SU-DHL-6 (cell line): ENCODE measurements around the gene RALGPS1.

Experiments used
- H2AFZ ChIP-seq: fragments of 200-600 bp; sonication (generic); 2 replicates; pipeline ENCODE4 v1.6.1; 2014; ENCODE audit warnings: low read depth, mild to moderate bottlenecking, moderate library complexity, mixed read lengths, antibody characterized with exemption, low read length; ENCODE audit not compliant: severe bottlenecking
- H3F3A ChIP-seq: fragments of 200-600 bp; shearing (Covaris generic); 2 replicates; pipeline ENCODE4 v1.6.0; 2016; ENCODE audit warnings: antibody characterized with exemption, mild to moderate bottlenecking; ENCODE audit not compliant: insufficient read depth
- H3K27ac ChIP-seq: fragments of 200-600 bp; sonication (generic); 2 replicates; pipeline ENCODE4 v1.5.1; 2016; ENCODE audit warnings: low read depth, mild to moderate bottlenecking, low read length, moderate library complexity, mixed read lengths
- H3K27me3 ChIP-seq: fragments of 200-600 bp; sonication (generic), shearing (Covaris generic); 2 replicates; pipeline ENCODE4 v1.6.0; 2014; ENCODE audit warnings: mild to moderate bottlenecking, low read length
- H3K36me3 ChIP-seq: fragments of 200-600 bp; sonication (generic); 2 replicates; pipeline ENCODE4 v1.6.1; 2014; ENCODE audit warnings: mild to moderate bottlenecking, low read length, mixed read lengths
- H3K4me2 ChIP-seq: fragments of 300-600, 200-600 bp; shearing (Covaris generic), sonication (generic); 2 replicates; pipeline ENCODE4 v1.6.0; 2014; ENCODE audit warnings: low read length, low read depth, mild to moderate bottlenecking; ENCODE audit not compliant: poor library complexity, severe bottlenecking
- H3K4me3 ChIP-seq: fragments of 200-600 bp; sonication (generic); 2 replicates; pipeline ENCODE4 v1.5.1; 2014; ENCODE audit warnings: antibody characterized with exemption, low read length, mild to moderate bottlenecking, mixed read lengths; ENCODE audit not compliant: insufficient read depth, poor library complexity, severe bottlenecking
- H3K79me2 ChIP-seq: fragments of 200-600 bp; sonication (generic); 2 replicates; pipeline ENCODE4 v1.6.1; 2014; ENCODE audit warnings: mild to moderate bottlenecking, low read length, moderate library complexity; ENCODE audit not compliant: insufficient read depth
- H3K9ac ChIP-seq: fragments of 200-600 bp; sonication (generic); 2 replicates; pipeline ENCODE4 v1.7.0; 2014; ENCODE audit warnings: mild to moderate bottlenecking, low read length
- H3K9me2 ChIP-seq: fragments of 200-600 bp; sonication (generic); replicated peaks from 2 replicates; pipeline ENCODE4 v1.6.1; 2014; ENCODE audit warnings: low read length; ENCODE audit not compliant: insufficient read depth
- H3K9me3 ChIP-seq: fragments of 200-600 bp; sonication (generic); 2 replicates; pipeline ENCODE4 v1.6.1; 2014; ENCODE audit warnings: low read length, mixed read lengths; ENCODE audit not compliant: insufficient read depth
- H4K20me1 ChIP-seq: fragments of 200-600 bp; sonication (generic); 2 replicates; pipeline ENCODE4 v1.6.1; 2014; ENCODE audit warnings: low read depth, mild to moderate bottlenecking, antibody characterized with exemption, low read length, moderate library complexity, mixed read lengths
- CTCF ChIP-seq: fragments of 200-600 bp; sonication (generic); IDR thresholded peaks from one replicate; pipeline ENCODE4 v1.5.1; 2017; ENCODE audit warnings: antibody characterized with exemption, mild to moderate bottlenecking, low read length, moderate library complexity; ENCODE audit not compliant: insufficient read depth, poor library complexity, severe bottlenecking
- EZH2phosphoT487 ChIP-seq: fragments of 200-600 bp; sonication (generic), shearing (Covaris generic); conservative IDR thresholded peaks from 2 replicates; pipeline ENCODE4 v1.6.1; 2018; ENCODE audit warnings: mild to moderate bottlenecking, antibody characterized with exemption, low read length, moderate library complexity, mixed read lengths

The RALGPS1 gene

GRCh38 chr9:126874546-126875314 lies 39.9 kb upstream of the RALGPS1 start:
- Histone ChIP-seq H3K79me2 (no peaks in the 10 kb centered on the region), H2AFZ (no peak overlapping the region), H3K4me3 (no peak overlapping the region), H3F3A (peaks cover 11% of the 10 kb centered on the region; the same call in 1 of the 2 replicates), H3K36me3 (no peaks in the 10 kb centered on the region), H3K9me2 (no peaks in the 10 kb centered on the region), H3K27ac (no peak overlapping the region), H3K4me2 (no peak overlapping the region), H3K9ac (no peak overlapping the region), H3K27me3 (no peaks in the 10 kb centered on the region), H4K20me1 (no peaks in the 10 kb centered on the region), H3K9me3 (no peaks in the 10 kb centered on the region)
- TF ChIP-seq CTCF (no peak), EZH2phosphoT487 (no peak)

GRCh38 chr9:126875756-126876510 lies 38.6 kb upstream of the RALGPS1 start:
- no peaks in the 10 kb centered on the region for H3K27me3 ChIP-seq
- H3K27ac ChIP-seq, result no peak overlapping the region
- H3K36me3 ChIP-seq, result no peaks in the 10 kb centered on the region
- no peaks in the 10 kb centered on the region for H3K9me2 ChIP-seq
- no peak overlapping the region for H2AFZ ChIP-seq
- no peak for TF ChIP-seq CTCF
- TF ChIP-seq EZH2phosphoT487, result no peak
- peaks cover 11% of the 10 kb centered on the region; the same call in 1 of the 2 replicates for H3F3A ChIP-seq
- no peak overlapping the region for H3K4me2 ChIP-seq
- no peaks in the 10 kb centered on the region for H3K79me2 ChIP-seq
- no peak overlapping the region for H3K4me3 ChIP-seq
- H3K9me3 ChIP-seq, result no peaks in the 10 kb centered on the region
- H3K9ac ChIP-seq, result no peak overlapping the region
- H4K20me1 ChIP-seq, result no peaks in the 10 kb centered on the region

- Histone ChIP-seq H3K79me2 (no peaks in the 10 kb centered on the region), H3K9me2 (no peaks in the 10 kb centered on the region), H4K20me1 (no peaks in the 10 kb centered on the region), H3K4me2 (no peak overlapping the region), H3K36me3 (no peaks in the 10 kb centered on the region), H3K27ac (no peak overlapping the region), H3F3A (peaks cover 11% of the 10 kb centered on the region; the same call in 1 of the 2 replicates), H3K27me3 (no peaks in the 10 kb centered on the region), H3K9ac (no peak overlapping the region), H3K4me3 (no peak overlapping the region), H3K9me3 (no peaks in the 10 kb centered on the region), H2AFZ (no peak overlapping the region)
- TF ChIP-seq EZH2phosphoT487 (no peak), CTCF (no peak)
Observed at GRCh38 chr9:126876531-126876930, 38.1 kb upstream of the RALGPS1 start.
